ENCODE data around the gene CYP27B1.

GRCh38 chr12:57764662-57765002, 2.2 kb downstream of the CYP27B1 start:
- TF ChIP-seq CTCF (conservative IDR thresholded peaks at IDR 0.05; ENCODE audit: low read depth in 2 of 2) = no peak
- TF ChIP-seq EZH2 (IDR thresholded peaks at IDR 0.05; ENCODE audit: low read depth, unreplicated experiment) = no peak
- TF ChIP-seq POLR2AphosphoS5 (IDR thresholded peaks at IDR 0.05; ENCODE audit: low read depth) = peak; percentile 63
- TF ChIP-seq EZH2phosphoT487 (IDR thresholded peaks at IDR 0.05; ENCODE audit: unreplicated experiment) = no peak
- TF ChIP-seq REST (IDR thresholded peaks at IDR 0.05; ENCODE audit: unreplicated experiment) = no peak
- TF ChIP-seq CREB1 (CRISPR knock-in tag; IDR thresholded peaks at IDR 0.05; ENCODE audit: low read depth) = no peak
